ENCODE data around the gene SEPTIN3. TPM values are rescaled to one million over a fixed set of nuclear protein-coding genes. Genes with fewer than 3 reads are reported as not detected.

The SEPTIN3 gene
- total RNA-seq (under 1 TPM; 0.63 to 0.68 TPM), polyA plus RNA-seq (under 1 TPM in 1 of 2 donors, not detected in 1; 0.05 TPM)
- long read RNA-seq, donor 1, partial matches to known transcripts = 1 of 2 reads
- long read RNA-seq, donor 1, other reads (novel, unspliced or antisense) = 1 of 2 reads
- long read RNA-seq, donor 2 = 0 reads

- intact Hi-C loops (cut with DNase I) = loop anchor here in 1 of 2 donors (10.0 kb wide), 1 partner anchor 466 kb away; the partner anchor contains the start of gene NFAM1
- Histone ChIP-seq H3K27ac (ENCODE audit: low read depth in 1 of 2, low read length in 2 of 2) (no peak within 1 kb of the TSS), H3K4me3 (ENCODE audit: low read length in 2 of 2) (no peak within 1 kb of the TSS), H3K27me3 (ENCODE audit: control insufficient read depth in 1 of 2, insufficient read depth in 2 of 2, low read length in 1 of 2) (no peaks in the 10 kb centered on the region), H3K9me3 (ENCODE audit: control insufficient read depth, low read length) (no peaks in the 10 kb centered on the region), H3K4me1 (ENCODE audit: control insufficient read depth in 1 of 2, insufficient read depth in 2 of 2, low read length in 2 of 2) (no peaks in the 10 kb centered on the region), H3K36me3 (ENCODE audit: control insufficient read depth in 1 of 2, insufficient read depth in 2 of 2, low read length in 1 of 2) (no peaks in the 10 kb centered on the region)
- WGBS, 2 donors = 63 to 66% methylated on average over 8 of the region's 8 CpGs
- DNase-seq = no peak
- no peak for ATAC-seq (ENCODE audit: low FRiP score)
These were observed at the start of gene SEPTIN3 for GRCh38 chr22:41969110-41969646. Gene SEPTIN3 (plus strand): TSS chr22:41969443. CDS start chr22:41971493, 2,050 bp downstream.

GRCh38 chr22:41920271-41920976, 48.8 kb upstream of the SEPTIN3 start:
- H3K9me3 ChIP-seq (ENCODE audit: control insufficient read depth, low read length) = no peaks in the 10 kb centered on the region
- H3K27me3 ChIP-seq (ENCODE audit: control insufficient read depth in 1 of 2, insufficient read depth in 2 of 2, low read length in 1 of 2) = peaks cover 0 to 1% of the 10 kb centered on the region in 2 donors
- H3K4me3 ChIP-seq (ENCODE audit: low read length in 2 of 2) = no peak overlapping the region
- H3K27ac ChIP-seq (ENCODE audit: low read depth in 1 of 2, low read length in 2 of 2) = no peak overlapping the region
- intact Hi-C loops (cut with DNase I) = no loop called here
- no peaks in the 10 kb centered on the region for H3K36me3 ChIP-seq (ENCODE audit: control insufficient read depth in 1 of 2, insufficient read depth in 2 of 2, low read length in 1 of 2)
- ATAC-seq (ENCODE audit: low FRiP score) = no peak
- no peaks in the 10 kb centered on the region for H3K4me1 ChIP-seq (ENCODE audit: control insufficient read depth in 1 of 2, insufficient read depth in 2 of 2, low read length in 2 of 2)
- no peak for DNase-seq
- WGBS, 2 donors = 48 to 61% methylated on average over 21 of the region's 21 CpGs

- H3K4me1 ChIP-seq (ENCODE audit: control insufficient read depth in 1 of 2, insufficient read depth in 2 of 2, low read length in 2 of 2) = no peaks in the 10 kb centered on the region
These were observed 46.9 kb upstream of the SEPTIN3 start for GRCh38 chr22:41922328-41922727.

GRCh38 chr22:41922940-41923594, 46.2 kb upstream of the SEPTIN3 start:
- ATAC-seq (ENCODE audit: low FRiP score) (no peak), DNase-seq (no peak)
- Histone ChIP-seq H3K4me3 (ENCODE audit: low read length in 2 of 2) (no peak overlapping the region), H3K27me3 (ENCODE audit: control insufficient read depth in 1 of 2, insufficient read depth in 2 of 2, low read length in 1 of 2) (no peaks in the 10 kb centered on the region), H3K36me3 (ENCODE audit: control insufficient read depth in 1 of 2, insufficient read depth in 2 of 2, low read length in 1 of 2) (no peaks in the 10 kb centered on the region), H3K9me3 (ENCODE audit: control insufficient read depth, low read length) (no peaks in the 10 kb centered on the region), H3K4me1 (ENCODE audit: control insufficient read depth in 1 of 2, insufficient read depth in 2 of 2, low read length in 2 of 2) (no peaks in the 10 kb centered on the region), H3K27ac (ENCODE audit: low read depth in 1 of 2, low read length in 2 of 2) (no peak overlapping the region)
- WGBS, 2 donors = 96 to 97% methylated on average over 4 of the region's 4 CpGs
- intact Hi-C loops (cut with DNase I) = no loop called here

More at GRCh38 chr22:41922328-41922727, 46.9 kb upstream of the SEPTIN3 start:
- Histone ChIP-seq H3K36me3 (ENCODE audit: control insufficient read depth in 1 of 2, insufficient read depth in 2 of 2, low read length in 1 of 2) (no peaks in the 10 kb centered on the region), H3K27ac (ENCODE audit: low read depth in 1 of 2, low read length in 2 of 2) (no peak overlapping the region), H3K27me3 (ENCODE audit: control insufficient read depth in 1 of 2, insufficient read depth in 2 of 2, low read length in 1 of 2) (no peaks in the 10 kb centered on the region), H3K4me3 (ENCODE audit: low read length in 2 of 2) (no peak overlapping the region), H3K9me3 (ENCODE audit: control insufficient read depth, low read length) (no peaks in the 10 kb centered on the region)
- WGBS, 2 donors = 92 to 94% methylated on average over 5 of the region's 5 CpGs
- no peak for ATAC-seq (ENCODE audit: low FRiP score)
- intact Hi-C loops (cut with DNase I) = no loop called here
- DNase-seq = no peak

- H3K4me1 ChIP-seq (ENCODE audit: control insufficient read depth in 1 of 2, insufficient read depth in 2 of 2, low read length in 2 of 2) = no peaks in the 10 kb centered on the region
- H3K9me3 ChIP-seq (ENCODE audit: control insufficient read depth, low read length) = no peaks in the 10 kb centered on the region
- no peaks in the 10 kb centered on the region for H3K27me3 ChIP-seq (ENCODE audit: control insufficient read depth in 1 of 2, insufficient read depth in 2 of 2, low read length in 1 of 2)
- ATAC-seq (ENCODE audit: low FRiP score) (no peak), DNase-seq (no peak)
- H3K27ac ChIP-seq (ENCODE audit: low read depth in 1 of 2, low read length in 2 of 2) = no peak overlapping the region
- H3K4me3 ChIP-seq (ENCODE audit: low read length in 2 of 2) = no peak overlapping the region
- intact Hi-C loops (cut with DNase I) = no loop called here
- no peaks in the 10 kb centered on the region for H3K36me3 ChIP-seq (ENCODE audit: control insufficient read depth in 1 of 2, insufficient read depth in 2 of 2, low read length in 1 of 2)
- 93 to 97% methylated on average over 14 of the region's 14 CpGs for WGBS, 2 donors
These were observed 45.5 kb upstream of the SEPTIN3 start for GRCh38 chr22:41923595-41924276.

GRCh38 chr22:41925783-41926460, 43.3 kb upstream of the SEPTIN3 start:
- H3K27ac ChIP-seq (ENCODE audit: low read depth in 1 of 2, low read length in 2 of 2) = no peak overlapping the region
- no peaks in the 10 kb centered on the region for H3K9me3 ChIP-seq (ENCODE audit: control insufficient read depth, low read length)
- ATAC-seq (ENCODE audit: low FRiP score) (no peak), DNase-seq (peak; percentile 58 to 84)
- 8% methylated on average over 41 to 48 of the region's 48 CpGs for WGBS, 2 donors
- intact Hi-C loops (cut with DNase I) = no loop called here
- no peaks in the 10 kb centered on the region for H3K36me3 ChIP-seq (ENCODE audit: control insufficient read depth in 1 of 2, insufficient read depth in 2 of 2, low read length in 1 of 2)
- no peak overlapping the region for H3K4me3 ChIP-seq (ENCODE audit: low read length in 2 of 2)
- no peaks in the 10 kb centered on the region for H3K27me3 ChIP-seq (ENCODE audit: control insufficient read depth in 1 of 2, insufficient read depth in 2 of 2, low read length in 1 of 2)
- no peaks in the 10 kb centered on the region for H3K4me1 ChIP-seq (ENCODE audit: control insufficient read depth in 1 of 2, insufficient read depth in 2 of 2, low read length in 2 of 2)

GRCh38 chr22:41927813-41928212, 41.4 kb upstream of the SEPTIN3 start:
- Histone ChIP-seq H3K9me3 (ENCODE audit: control insufficient read depth, low read length) (no peaks in the 10 kb centered on the region), H3K4me1 (ENCODE audit: control insufficient read depth in 1 of 2, insufficient read depth in 2 of 2, low read length in 2 of 2) (no peaks in the 10 kb centered on the region), H3K27me3 (ENCODE audit: control insufficient read depth in 1 of 2, insufficient read depth in 2 of 2, low read length in 1 of 2) (no peaks in the 10 kb centered on the region), H3K4me3 (ENCODE audit: low read length in 2 of 2) (no peak overlapping the region), H3K36me3 (ENCODE audit: control insufficient read depth in 1 of 2, insufficient read depth in 2 of 2, low read length in 1 of 2) (no peaks in the 10 kb centered on the region), H3K27ac (ENCODE audit: low read depth in 1 of 2, low read length in 2 of 2) (no peak overlapping the region)
- DNase-seq (no peak), ATAC-seq (ENCODE audit: low FRiP score) (no peak)
- 82 to 89% methylated on average over 6 of the region's 6 CpGs for WGBS, 2 donors
- intact Hi-C loops (cut with DNase I) = no loop called here

All from aorta (tissue), 5 donors.